ENCODE measurements around the gene RNPEP.
A peak's percentile ranks its signal among the peaks of the same experiment; 100 is the strongest.
"Not testable (repeated sequence)": the region's sequence is repeated elsewhere in the genome, so short reads cannot be mapped to it uniquely, and the experiment has no call there.

The RNPEP gene

GRCh38 chr1:201982623-201983379, at the start of gene RNPEP:
RNPEP (plus strand) TSS chr1:201982648; CDS start chr1:201982667, 19 bp downstream.
- DNase-seq = peak; percentile 50 to 69

GRCh38 chr1:201933840-201934430, 48.5 kb upstream of the RNPEP start:
- DNase-seq = no peak

- no peak for DNase-seq
Measured at GRCh38 chr1:201937624-201938213, 44.7 kb upstream of the RNPEP start.

GRCh38 chr1:201938440-201939035, 43.9 kb upstream of the RNPEP start:
- DNase-seq = no peak

GRCh38 chr1:201939148-201939547, 43.3 kb upstream of the RNPEP start:
- peak; percentile 31 to 68 for DNase-seq

GRCh38 chr1:201939574-201939973, 42.9 kb upstream of the RNPEP start:
- no peak for DNase-seq

- DNase-seq = not testable (repeated sequence)
Measured at GRCh38 chr1:201940316-201940715, 42.1 kb upstream of the RNPEP start.

GRCh38 chr1:201941420-201942128, 40.9 kb upstream of the RNPEP start:
- DNase-seq = peak in 1 of 2 experiments; percentile 74

- DNase-seq = no peak
Measured at GRCh38 chr1:201942129-201942495, 40.3 kb upstream of the RNPEP start.

GRCh38 chr1:201944002-201944401, 38.4 kb upstream of the RNPEP start:
- DNase-seq = no peak

- no peak for DNase-seq
Measured at GRCh38 chr1:201944639-201945038, 37.8 kb upstream of the RNPEP start.

GRCh38 chr1:201945157-201945556, 37.3 kb upstream of the RNPEP start:
- no peak for DNase-seq

- DNase-seq = no peak
Measured at GRCh38 chr1:201945863-201946223, 36.6 kb upstream of the RNPEP start.

GRCh38 chr1:201946224-201946908, 36.1 kb upstream of the RNPEP start, which contains the start of gene LMOD1:
LMOD1 (minus strand) TSS chr1:201946548; CDS start chr1:201946340, 208 bp downstream.
- DNase-seq = peak; percentile 64 to 82

GRCh38 chr1:201947697-201948008, 34.8 kb upstream of the RNPEP start:
- no peak for DNase-seq

- DNase-seq = no peak
Measured at GRCh38 chr1:201949491-201949890, 33.0 kb upstream of the RNPEP start.

- DNase-seq = no peak
Measured at GRCh38 chr1:201954263-201955008, 28.0 kb upstream of the RNPEP start.

- DNase-seq = peak; percentile 93 to 96
Measured at GRCh38 chr1:201955009-201955728, 27.3 kb upstream of the RNPEP start, which contains the start of gene TIMM17A. TIMM17A (plus strand) TSS chr1:201955503; CDS start chr1:201955527, 24 bp downstream.

GRCh38 chr1:201955729-201956143, 26.7 kb upstream of the RNPEP start:
- peak in 1 of 2 experiments; percentile 41 for DNase-seq

GRCh38 chr1:201958348-201958747, 24.1 kb upstream of the RNPEP start:
- no peak for DNase-seq

- DNase-seq = not testable (repeated sequence)
Measured at GRCh38 chr1:201962382-201962781, 20.1 kb upstream of the RNPEP start.

Data from NCI-H524 (cell line).